ENCODE data around the gene FSD2. TPM values are rescaled to one million over a fixed set of nuclear protein-coding genes. Genes with fewer than 3 reads are reported as not detected.
"Not testable (repeated sequence)": the region's sequence is repeated elsewhere in the genome, so short reads cannot be mapped to it uniquely, and the experiment has no call there.

The FSD2 gene
- total and polyA plus RNA-seq, 2 donors (not counting 1 experiment from before 2014, with no cell fraction given): not detected

GRCh38 chr15:82823049-82823448 lies 17.2 kb upstream of the FSD2 start:
- Histone ChIP-seq H3K79me2 (ENCODE audit: control insufficient read depth, insufficient read depth, low read length) (peaks cover 11% of the 10 kb centered on the region), H3K27me3 (replicated peaks in 1 of 4; ENCODE audit: control extremely low read depth in 1 of 4, control insufficient read depth in 3 of 4, insufficient read depth in 4 of 4, low read length in 3 of 4) (no peaks in the 10 kb centered on the region), H3K4me1 (ENCODE audit: control insufficient read depth in 2 of 2, insufficient read depth in 2 of 2, low read length in 2 of 2) (no peaks in the 10 kb centered on the region), H3K9me3 (ENCODE audit: control extremely low read depth in 1 of 3, control insufficient read depth in 2 of 3, insufficient read depth in 1 of 3, low read length in 2 of 3) (peaks cover 0 to 4% (median 0%) of the 10 kb centered on the region in 3 donors), H3K9ac (ENCODE audit: low read length) (no peak overlapping the region), H3K4me3 (ENCODE audit: control extremely low read depth in 1 of 5, extremely low read depth in 1 of 5, insufficient read depth in 1 of 5, low read depth in 2 of 5, low read length in 4 of 5) (no peak overlapping the region), H2AFZ (ENCODE audit: insufficient read depth, low read depth, low read length, poor library complexity, severe bottlenecking) (no peak overlapping the region), H3K4me2 (replicated peaks; ENCODE audit: low read depth, low read length, poor library complexity, severe bottlenecking) (no peak overlapping the region), H3K36me3 (replicated peaks in 1 of 2; ENCODE audit: control extremely low read depth in 1 of 2, control insufficient read depth in 1 of 2, extremely low read depth in 1 of 2, insufficient read depth in 2 of 2, low read length in 1 of 2) (peaks cover 4 to 80% of the 10 kb centered on the region in 2 experiments), H3K27ac (ENCODE audit: low read length in 2 of 2) (no peak overlapping the region), H4K20me1 (ENCODE audit: control insufficient read depth, insufficient read depth, low read length, poor library complexity, severe bottlenecking) (peaks cover 19% of the 10 kb centered on the region)
- CTCF ChIA-PET: no interaction called here
- H3K9me3 Mint-ChIP-seq (ENCODE audit: insufficient read depth): no peaks in the 10 kb centered on the region
- DNase-seq (no peak), ATAC-seq (ENCODE audit: low read depth) (no peak)
- TF ChIP-seq EZH2 (IDR thresholded peaks at IDR 0.05; ENCODE audit: borderline replicate concordance, insufficient read depth, low read depth, low read length, poor library complexity, severe bottlenecking): no peak
- TF ChIP-seq CTCF (IDR thresholded peaks at IDR 0.05): no peak
- peaks cover 2% of the 10 kb centered on the region for H3K4me1 Mint-ChIP-seq
- H3K27me3 Mint-ChIP-seq: no peaks in the 10 kb centered on the region
- H3K4me3 Mint-ChIP-seq: no peak overlapping the region
- POLR2A ChIA-PET: no interaction called here
- H3K27ac Mint-ChIP-seq: no peak overlapping the region
- intact Hi-C loops (cut with micrococcal nuclease): no loop called here
- no CpG with 5 or more reads among the region's 5 CpGs for WGBS (ENCODE audit: insufficient coverage)

GRCh38 chr15:82821851-82822250 lies 16.0 kb upstream of the FSD2 start:
- H3K27me3 Mint-ChIP-seq; H3K4me2 ChIP-seq (replicated peaks; ENCODE audit: low read depth, low read length, poor library complexity, severe bottlenecking); H3K27me3 ChIP-seq (replicated peaks in 1 of 4; ENCODE audit: control extremely low read depth in 1 of 4, control insufficient read depth in 3 of 4, insufficient read depth in 4 of 4, low read length in 3 of 4); H3K4me1 Mint-ChIP-seq; DNase-seq; H3K27ac ChIP-seq (ENCODE audit: low read length in 2 of 2); H3K4me3 Mint-ChIP-seq; H3K9ac ChIP-seq (ENCODE audit: low read length); H3K27ac Mint-ChIP-seq; CTCF ChIA-PET; intact Hi-C loops (cut with micrococcal nuclease); ATAC-seq (ENCODE audit: low read depth); H3K9me3 ChIP-seq (ENCODE audit: control extremely low read depth in 1 of 3, control insufficient read depth in 2 of 3, insufficient read depth in 1 of 3, low read length in 2 of 3); H3K4me3 ChIP-seq (ENCODE audit: control extremely low read depth in 1 of 5, extremely low read depth in 1 of 5, insufficient read depth in 1 of 5, low read depth in 2 of 5, low read length in 4 of 5); H3K9me3 Mint-ChIP-seq (ENCODE audit: insufficient read depth); H3K4me1 ChIP-seq (ENCODE audit: control insufficient read depth in 2 of 2, insufficient read depth in 2 of 2, low read length in 2 of 2); H2AFZ ChIP-seq (ENCODE audit: insufficient read depth, low read depth, low read length, poor library complexity, severe bottlenecking): not testable (repeated sequence)
- H4K20me1 ChIP-seq (ENCODE audit: control insufficient read depth, insufficient read depth, low read length, poor library complexity, severe bottlenecking): peaks cover 25% of the 10 kb centered on the region
- H3K79me2 ChIP-seq (ENCODE audit: control insufficient read depth, insufficient read depth, low read length): peaks cover 18% of the 10 kb centered on the region
- POLR2A ChIA-PET: interaction anchor here (0.8 kb wide), 1 partner anchor 22 kb away, joined by 3 read pairs; no protein-coding TSS in a partner anchor
- peaks cover 6 to 78% of the 10 kb centered on the region in 2 experiments for H3K36me3 ChIP-seq (replicated peaks in 1 of 2; ENCODE audit: control extremely low read depth in 1 of 2, control insufficient read depth in 1 of 2, extremely low read depth in 1 of 2, insufficient read depth in 2 of 2, low read length in 1 of 2)

DNA sequence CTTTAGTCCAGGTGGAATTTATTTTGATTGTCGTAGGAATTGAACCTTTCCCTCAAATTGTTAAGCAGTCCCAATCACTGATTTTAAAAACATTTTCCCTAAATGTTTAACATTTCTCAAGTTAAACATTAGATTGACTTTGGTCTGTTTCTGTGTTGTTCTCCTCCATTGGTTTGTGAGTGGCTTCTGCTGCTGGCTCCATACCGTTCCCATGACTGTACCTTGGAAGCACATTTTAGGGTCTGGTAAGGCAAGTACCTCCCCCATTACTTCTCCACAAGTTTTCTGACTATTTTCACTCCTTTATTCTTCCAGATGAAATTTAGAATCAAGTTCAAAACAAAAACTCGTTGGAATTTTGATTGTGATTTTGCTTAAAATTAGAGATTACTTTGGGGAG lies 15.5 kb upstream of the FSD2 start:
- DNase-seq; H3K9ac ChIP-seq (ENCODE audit: low read length); POLR2A ChIA-PET; H3K4me3 ChIP-seq (ENCODE audit: control extremely low read depth in 1 of 5, extremely low read depth in 1 of 5, insufficient read depth in 1 of 5, low read depth in 2 of 5, low read length in 4 of 5); H3K4me1 ChIP-seq (ENCODE audit: control insufficient read depth in 2 of 2, insufficient read depth in 2 of 2, low read length in 2 of 2); H2AFZ ChIP-seq (ENCODE audit: insufficient read depth, low read depth, low read length, poor library complexity, severe bottlenecking); ATAC-seq (ENCODE audit: low read depth); intact Hi-C loops (cut with micrococcal nuclease); H3K27ac ChIP-seq (ENCODE audit: low read length in 2 of 2); H3K4me1 Mint-ChIP-seq; H3K4me3 Mint-ChIP-seq; H3K9me3 ChIP-seq (ENCODE audit: control extremely low read depth in 1 of 3, control insufficient read depth in 2 of 3, insufficient read depth in 1 of 3, low read length in 2 of 3); H3K27me3 Mint-ChIP-seq; H3K27ac Mint-ChIP-seq; CTCF ChIA-PET; H3K4me2 ChIP-seq (replicated peaks; ENCODE audit: low read depth, low read length, poor library complexity, severe bottlenecking); H3K9me3 Mint-ChIP-seq (ENCODE audit: insufficient read depth); H3K27me3 ChIP-seq (replicated peaks in 1 of 4; ENCODE audit: control extremely low read depth in 1 of 4, control insufficient read depth in 3 of 4, insufficient read depth in 4 of 4, low read length in 3 of 4): not testable (repeated sequence)
- peaks cover 30% of the 10 kb centered on the region for H4K20me1 ChIP-seq (ENCODE audit: control insufficient read depth, insufficient read depth, low read length, poor library complexity, severe bottlenecking)
- WGBS (ENCODE audit: insufficient coverage): no CpG with 5 or more reads among the region's 3 CpGs
- H3K79me2 ChIP-seq (ENCODE audit: control insufficient read depth, insufficient read depth, low read length): peaks cover 23% of the 10 kb centered on the region
- peaks cover 6 to 78% of the 10 kb centered on the region in 2 experiments for H3K36me3 ChIP-seq (replicated peaks in 1 of 2; ENCODE audit: control extremely low read depth in 1 of 2, control insufficient read depth in 1 of 2, extremely low read depth in 1 of 2, insufficient read depth in 2 of 2, low read length in 1 of 2)

All from B cell (primary cell).